Adrenal gland (tissue), 5 donors: ENCODE measurements around the gene RUBCNL.

ENCODE experiments used
- POLR2A ChIP-seq, 2 donors: fragments of 450-650 bp; IDR thresholded peaks; one replicate each; pipeline ENCODE4 v1.6.1; 2017; ENCODE audit warnings: antibody characterized with exemption in 2 of 2, mild to moderate bottlenecking in 2 of 2, moderate library complexity in 1 of 2
- TF ChIP-seq, protein P1 (sequence below), 6 experiments: fragments of 450-650 bp in 4 of 6; fragments of 200-600 bp in 2 of 6; sonication (generic) in 1 of 6; IDR thresholded peaks; 1 replicate in 5 of 6; 2 replicates in 1 of 6; pipeline versions ENCODE4 v1.5.1 to v1.8.0; 2016 to 2021; ENCODE audit warnings: antibody characterized with exemption in 6 of 6, mild to moderate bottlenecking in 2 of 6, moderate library complexity in 1 of 6
- donor health status: DM: no; HTN: no; CAD: no.

DNA sequence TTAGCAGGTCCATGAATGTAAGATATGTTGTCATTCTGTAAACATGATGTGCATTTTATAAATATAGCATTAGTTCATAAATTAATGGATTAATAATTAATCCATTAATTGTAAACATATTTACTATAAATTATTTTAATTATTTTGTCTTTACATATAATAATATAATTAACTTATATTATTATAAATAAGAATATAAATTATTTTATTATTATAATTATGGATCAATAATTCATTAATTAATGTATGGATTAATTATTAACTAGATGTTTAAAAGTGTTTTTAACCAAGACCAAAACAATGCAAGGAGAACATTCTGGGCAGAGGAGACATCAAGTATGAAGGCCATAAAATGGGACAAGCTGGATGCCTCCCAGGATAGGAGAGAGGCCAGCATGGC is 72.0 kb downstream of the RUBCNL start:
- TF ChIP-seq, protein P1, sequence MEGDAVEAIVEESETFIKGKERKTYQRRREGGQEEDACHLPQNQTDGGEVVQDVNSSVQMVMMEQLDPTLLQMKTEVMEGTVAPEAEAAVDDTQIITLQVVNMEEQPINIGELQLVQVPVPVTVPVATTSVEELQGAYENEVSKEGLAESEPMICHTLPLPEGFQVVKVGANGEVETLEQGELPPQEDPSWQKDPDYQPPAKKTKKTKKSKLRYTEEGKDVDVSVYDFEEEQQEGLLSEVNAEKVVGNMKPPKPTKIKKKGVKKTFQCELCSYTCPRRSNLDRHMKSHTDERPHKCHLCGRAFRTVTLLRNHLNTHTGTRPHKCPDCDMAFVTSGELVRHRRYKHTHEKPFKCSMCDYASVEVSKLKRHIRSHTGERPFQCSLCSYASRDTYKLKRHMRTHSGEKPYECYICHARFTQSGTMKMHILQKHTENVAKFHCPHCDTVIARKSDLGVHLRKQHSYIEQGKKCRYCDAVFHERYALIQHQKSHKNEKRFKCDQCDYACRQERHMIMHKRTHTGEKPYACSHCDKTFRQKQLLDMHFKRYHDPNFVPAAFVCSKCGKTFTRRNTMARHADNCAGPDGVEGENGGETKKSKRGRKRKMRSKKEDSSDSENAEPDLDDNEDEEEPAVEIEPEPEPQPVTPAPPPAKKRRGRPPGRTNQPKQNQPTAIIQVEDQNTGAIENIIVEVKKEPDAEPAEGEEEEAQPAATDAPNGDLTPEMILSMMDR (IDR thresholded peaks at IDR 0.05) = no peak
- no peak for TF ChIP-seq POLR2A (IDR thresholded peaks at IDR 0.05)
